B cell (primary cell): ENCODE measurements around the gene COL4A5. TPM values are rescaled to one million over a fixed set of nuclear protein-coding genes. Genes with fewer than 3 reads are reported as not detected.

ENCODE experiments used
- ATAC-seq: fragments of 200-7000 bp; cut with Tn5 transposase; one replicate; pipeline ENCODE4 v1.10.0; 2021; ENCODE audit warnings: low read depth, mild to moderate bottlenecking, moderate number of reproducible peaks, moderate library complexity
- CTCF ChIA-PET: fragments of 350-600 bp; sonication (Branson Sonifier 250); formaldehyde crosslinking; loops from one replicate; lab custom pipeline; 2021; ENCODE audit warnings: antibody characterized with exemption, inconsistent platforms; lab: Charles Lee
- POLR2A ChIA-PET: fragments of 350-600 bp; sonication (Branson Sonifier 250); formaldehyde crosslinking; loops from one replicate; lab custom pipeline; 2021; ENCODE audit warnings: antibody characterized with exemption; lab: Charles Lee
- DNase-seq: peaks from one replicate; pipeline ENCODE4 v3.0.0; 2013
- H2AFZ ChIP-seq: 2 replicates; pipeline ENCODE4 v1.6.1; 2012; ENCODE audit warnings: mild to moderate bottlenecking, low read depth, low read length; ENCODE audit not compliant: insufficient read depth, poor library complexity, severe bottlenecking
- H3K27ac ChIP-seq, 2 donors: 1 replicate in 1 of 2; 2 replicates in 1 of 2; pipeline ENCODE4 v1.5.1; 2012 to 2013; ENCODE audit warnings: low read length in 2 of 2, mild to moderate bottlenecking in 2 of 2, moderate library complexity in 1 of 2
- H3K27me3 ChIP-seq, 4 experiments: fragments of 200-600 bp in 1 of 4; sonication (generic) in 1 of 4; replicated peaks in 1 of 4; 1 replicate in 2 of 4; 2 replicates in 2 of 4; pipeline versions ENCODE4 v1.6.1 to v1.7.0; 2013 to 2016; ENCODE audit warnings: low read length in 3 of 4, mild to moderate bottlenecking in 2 of 4, mixed read lengths in 1 of 4, moderate library complexity in 1 of 4; ENCODE audit not compliant: insufficient read depth in 4 of 4, control insufficient read depth in 3 of 4; ENCODE audit errors: control extremely low read depth in 1 of 4
- H3K36me3 ChIP-seq, 2 experiments: replicated peaks in 1 of 2; 1 replicate in 1 of 2; 2 replicates in 1 of 2; pipeline versions ENCODE4 v1.6.1 to v1.7.1; 2013; ENCODE audit warnings: low read length in 1 of 2; ENCODE audit not compliant: insufficient read depth in 2 of 2, control insufficient read depth in 1 of 2; ENCODE audit errors: control extremely low read depth in 1 of 2, extremely low read depth in 1 of 2
- H3K4me1 ChIP-seq, 2 donors: fragments of 200-600 bp in 1 of 2; sonication (generic) in 1 of 2; 1 replicate in 1 of 2; 2 replicates in 1 of 2; pipeline versions ENCODE4 v1.5.1 to v1.6.1; 2013 to 2017; ENCODE audit warnings: low read length in 2 of 2; ENCODE audit not compliant: control insufficient read depth in 2 of 2, insufficient read depth in 2 of 2
- H3K4me2 ChIP-seq: replicated peaks from 2 replicates; pipeline ENCODE3; 2012; ENCODE audit warnings: mild to moderate bottlenecking, low read depth, low read length; ENCODE audit not compliant: poor library complexity, severe bottlenecking
- H3K4me3 ChIP-seq, 5 experiments: fragments of 200-600 bp in 1 of 5; sonication (generic) in 1 of 5; 1 replicate in 3 of 5; 2 replicates in 2 of 5; pipeline versions ENCODE4 v1.5.1 to v1.7.0; 2011 to 2016; ENCODE audit warnings: low read length in 4 of 5, mild to moderate bottlenecking in 4 of 5, low read depth in 2 of 5, control low read depth in 1 of 5, moderate library complexity in 1 of 5; ENCODE audit not compliant: insufficient read depth in 1 of 5; ENCODE audit errors: control extremely low read depth in 1 of 5, extremely low read depth in 1 of 5
- H3K79me2 ChIP-seq: fragments of 200-600 bp; sonication (generic); one replicate; pipeline ENCODE4 v1.6.0; 2016; ENCODE audit warnings: low read length; ENCODE audit not compliant: control insufficient read depth, insufficient read depth
- H3K9ac ChIP-seq: fragments of 200-600 bp; sonication (generic); 2 replicates; pipeline ENCODE4 v1.6.1; 2017; ENCODE audit warnings: mild to moderate bottlenecking, low read length, moderate library complexity
- H3K9me3 ChIP-seq, 3 donors: one replicate each; pipeline versions ENCODE4 v1.6.1 to v1.7.1; 2013; ENCODE audit warnings: low read length in 2 of 3; ENCODE audit not compliant: control insufficient read depth in 2 of 3, insufficient read depth in 1 of 3; ENCODE audit errors: control extremely low read depth in 1 of 3
- H4K20me1 ChIP-seq: 2 replicates; pipeline ENCODE4 v1.6.0; 2012; ENCODE audit warnings: mild to moderate bottlenecking, low read length; ENCODE audit not compliant: insufficient read depth, control insufficient read depth, poor library complexity, severe bottlenecking
- H3K27ac Mint-ChIP-seq: one replicate; pipeline ENCODE4 v1.8.0; 2021; ENCODE audit warnings: mixed read lengths
- H3K27me3 Mint-ChIP-seq: one replicate; pipeline ENCODE4 v1.8.0; 2021; ENCODE audit warnings: mixed read lengths
- H3K4me1 Mint-ChIP-seq: one replicate; pipeline ENCODE4 v1.8.0; 2021; ENCODE audit warnings: mixed read lengths
- H3K4me3 Mint-ChIP-seq: one replicate; pipeline ENCODE4 v1.8.0; 2021; ENCODE audit warnings: mixed read lengths
- H3K9me3 Mint-ChIP-seq: one replicate; pipeline ENCODE4 v1.8.0; 2022; ENCODE audit warnings: mixed read lengths; ENCODE audit not compliant: insufficient read depth
- EZH2 ChIP-seq: IDR thresholded peaks from 2 replicates; pipeline ENCODE4 v1.6.1; 2012; ENCODE audit warnings: borderline replicate concordance, low read depth, mild to moderate bottlenecking, moderate library complexity, low read length; ENCODE audit not compliant: insufficient read depth, poor library complexity, severe bottlenecking
- WGBS: methylation state at CpG from one replicate; pipeline ENCODE4 v1.1.5; 2013; ENCODE audit warnings: missing lambda C conversion rate; ENCODE audit not compliant: insufficient coverage; 5-methylcytosine and 5-hydroxymethylcytosine counted together
- intact Hi-C: fragments of 100-400 bp; cut with micrococcal nuclease; formaldehyde crosslinking; loops from one replicate; pipeline ENCODE4 v1.10.0; 2022
- polyA plus RNA-seq: library from polyadenylated mRNA; depleted of rRNA; stranded (reverse); fragments of >200 nt; gene quantifications from 2 replicates; pipeline ENCODE4 v1.2.3, GENCODE V29; 2012
- total RNA-seq, 2 donors: library from RNA; stranded (reverse); fragments of 120-200 nt in 1 of 2; gene quantifications; 1 replicate in 1 of 2; 2 replicates in 1 of 2; pipeline versions ENCODE4 v1.2.3 to v1.2.4, GENCODE V29; 2013 to 2022
- TF ChIP-seq, protein P1 (sequence below): fragments of 200-600 bp; IDR thresholded peaks from one replicate; pipeline ENCODE4 v1.8.0; 2022; ENCODE audit warnings: antibody characterized with exemption, mild to moderate bottlenecking

Gene COL4A5
- total and polyA plus RNA-seq, 2 donors (not counting 1 experiment from before 2014, with no cell fraction given), result not detected

DNA sequence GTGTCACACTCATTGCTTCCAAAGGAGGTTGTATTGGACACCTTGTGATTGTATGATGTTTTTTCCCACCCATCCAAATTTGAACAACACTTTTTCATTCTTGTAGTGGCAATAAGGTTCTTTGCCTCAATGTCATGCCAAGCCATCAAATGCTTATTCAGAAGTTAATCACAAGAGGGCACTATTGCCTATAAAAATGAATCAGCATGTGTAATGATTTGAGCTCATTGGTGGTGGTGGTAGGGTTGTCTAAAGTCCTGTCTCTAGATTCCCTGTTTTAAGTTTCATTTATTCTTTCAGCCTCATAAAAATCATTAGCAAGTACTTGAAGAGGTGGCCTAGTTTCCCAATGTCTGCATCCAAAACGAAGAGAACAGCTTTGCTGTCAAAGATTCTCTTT lies 259.7 kb downstream of the COL4A5 start:
- no peak overlapping the region for H2AFZ ChIP-seq
- no peaks in the 10 kb centered on the region for H3K4me1 Mint-ChIP-seq
- ChIA-PET POLR2A (no interaction called here), CTCF (no interaction called here)
- no peak overlapping the region for H3K27ac ChIP-seq
- no peaks in the 10 kb centered on the region for H3K27me3 ChIP-seq
- intact Hi-C loops, result no loop called here
- no peak overlapping the region for H3K9ac ChIP-seq
- no peak overlapping the region for H3K4me3 Mint-ChIP-seq
- WGBS, result no CpG with 5 or more reads among the region's 1 CpG
- no peak for ATAC-seq
- no peaks in the 10 kb centered on the region for H3K36me3 ChIP-seq
- no peak for DNase-seq
- H3K4me1 ChIP-seq, result no peaks in the 10 kb centered on the region
- H3K9me3 Mint-ChIP-seq, result no peaks in the 10 kb centered on the region
- TF ChIP-seq EZH2, result no peak
- TF ChIP-seq, protein P1, sequence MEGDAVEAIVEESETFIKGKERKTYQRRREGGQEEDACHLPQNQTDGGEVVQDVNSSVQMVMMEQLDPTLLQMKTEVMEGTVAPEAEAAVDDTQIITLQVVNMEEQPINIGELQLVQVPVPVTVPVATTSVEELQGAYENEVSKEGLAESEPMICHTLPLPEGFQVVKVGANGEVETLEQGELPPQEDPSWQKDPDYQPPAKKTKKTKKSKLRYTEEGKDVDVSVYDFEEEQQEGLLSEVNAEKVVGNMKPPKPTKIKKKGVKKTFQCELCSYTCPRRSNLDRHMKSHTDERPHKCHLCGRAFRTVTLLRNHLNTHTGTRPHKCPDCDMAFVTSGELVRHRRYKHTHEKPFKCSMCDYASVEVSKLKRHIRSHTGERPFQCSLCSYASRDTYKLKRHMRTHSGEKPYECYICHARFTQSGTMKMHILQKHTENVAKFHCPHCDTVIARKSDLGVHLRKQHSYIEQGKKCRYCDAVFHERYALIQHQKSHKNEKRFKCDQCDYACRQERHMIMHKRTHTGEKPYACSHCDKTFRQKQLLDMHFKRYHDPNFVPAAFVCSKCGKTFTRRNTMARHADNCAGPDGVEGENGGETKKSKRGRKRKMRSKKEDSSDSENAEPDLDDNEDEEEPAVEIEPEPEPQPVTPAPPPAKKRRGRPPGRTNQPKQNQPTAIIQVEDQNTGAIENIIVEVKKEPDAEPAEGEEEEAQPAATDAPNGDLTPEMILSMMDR, result no peak
- H3K27ac Mint-ChIP-seq, result no peak overlapping the region
- no peak overlapping the region for H3K4me3 ChIP-seq
- no peaks in the 10 kb centered on the region for H4K20me1 ChIP-seq
- no peaks in the 10 kb centered on the region for H3K79me2 ChIP-seq
- no peaks in the 10 kb centered on the region for H3K9me3 ChIP-seq
- H3K4me2 ChIP-seq, result no peak overlapping the region
- H3K27me3 Mint-ChIP-seq, result no peaks in the 10 kb centered on the region

DNA sequence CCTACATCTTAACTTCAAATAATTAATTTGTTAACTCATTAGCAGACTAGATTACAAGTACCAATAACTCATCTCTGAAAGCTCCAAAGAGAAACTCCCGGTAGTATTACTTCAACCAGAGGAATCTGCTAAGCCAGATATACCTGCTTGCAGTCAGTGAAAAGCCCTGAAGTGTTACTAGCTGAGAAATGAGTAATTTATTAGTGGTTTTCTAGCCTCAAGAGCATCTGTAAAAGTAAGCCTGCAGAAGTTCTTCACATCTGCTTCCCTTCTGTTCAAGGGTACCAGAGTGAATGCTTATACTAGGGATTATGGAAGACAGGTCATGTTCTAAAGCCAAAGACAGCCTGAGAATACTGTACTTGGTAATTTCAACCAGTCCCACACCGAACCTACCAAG lies 262.0 kb downstream of the COL4A5 start:
- Mint-ChIP-seq H3K9me3 (no peaks in the 10 kb centered on the region), H3K27me3 (no peaks in the 10 kb centered on the region), H3K4me1 (no peaks in the 10 kb centered on the region), H3K4me3 (no peak overlapping the region), H3K27ac (no peak overlapping the region)
- intact Hi-C loops, result no loop called here
- no peaks in the 10 kb centered on the region for H4K20me1 ChIP-seq
- WGBS, result no CpG with 5 or more reads among the region's 2 CpGs
- CTCF ChIA-PET, result no interaction called here
- H3K9me3 ChIP-seq, result no peaks in the 10 kb centered on the region
- H3K27ac ChIP-seq, result no peak overlapping the region
- no peak overlapping the region for H3K9ac ChIP-seq
- H3K4me1 ChIP-seq, result no peaks in the 10 kb centered on the region
- H3K27me3 ChIP-seq, result no peaks in the 10 kb centered on the region
- H3K4me2 ChIP-seq, result no peak overlapping the region
- no peak overlapping the region for H3K4me3 ChIP-seq
- no peak for DNase-seq
- H3K36me3 ChIP-seq, result no peaks in the 10 kb centered on the region
- no peak overlapping the region for H2AFZ ChIP-seq
- TF ChIP-seq, protein P1, result no peak
- TF ChIP-seq EZH2, result no peak
- H3K79me2 ChIP-seq, result no peaks in the 10 kb centered on the region
- POLR2A ChIA-PET, result no interaction called here
- no peak for ATAC-seq
